PC-9 (cell line): ENCODE measurements around the gene BRIX1. TPM values are rescaled to one million over a fixed set of nuclear protein-coding genes. Genes with fewer than 3 reads are reported as not detected.

ENCODE experiments used
- BruUV-seq: library from RNA; stranded (reverse); fragments of 400-500 nt; replicated peaks from 2 replicates; lab custom pipeline; 2021; lab: Mats Ljungman, UMichigan
- CTCF ChIA-PET: fragments of 300-600 bp; sonication (Branson Sonifier 250); formaldehyde crosslinking; loops from one replicate; lab custom pipeline; 2022; ENCODE audit warnings: antibody characterized with exemption; lab: Charles Lee
- POLR2A ChIA-PET: fragments of 300-600 bp; sonication (Branson Sonifier 250); formaldehyde crosslinking; loops from one replicate; lab custom pipeline; 2022; ENCODE audit warnings: antibody characterized with exemption; ENCODE audit not compliant: unreplicated experiment; lab: Charles Lee
- DNase-seq, 2 experiments: peaks; one replicate each; pipeline versions ENCODE4 v3.0.0 to v3.0.0-alpha.2; 2015 to 2022; ENCODE audit warnings: mixed read lengths in 1 of 2
- H2AFZ ChIP-seq: fragments of 200-600 bp; sonication (generic); 2 replicates; pipeline ENCODE4 v1.8.1; 2017; ENCODE audit warnings: antibody characterized with exemption
- H3F3A ChIP-seq: fragments of 200-600 bp; sonication (generic); 2 replicates; pipeline ENCODE4 v1.8.1; 2017; ENCODE audit warnings: antibody characterized with exemption, mild to moderate bottlenecking, low read depth; ENCODE audit not compliant: insufficient read depth
- H3K27ac ChIP-seq: fragments of 200-600 bp; sonication (generic); 2 replicates; pipeline ENCODE4 v1.6.1; 2016; ENCODE audit warnings: mixed run types
- H3K27me3 ChIP-seq: fragments of 200-600 bp; sonication (generic); 2 replicates; pipeline ENCODE4 v1.6.1; 2016; ENCODE audit warnings: low read depth, mixed run types; ENCODE audit not compliant: insufficient read depth
- H3K36me3 ChIP-seq: fragments of 200-600 bp; sonication (generic); 2 replicates; pipeline ENCODE4 v1.6.1; 2016; ENCODE audit warnings: low read depth, mixed run types
- H3K4me1 ChIP-seq: fragments of 200-600 bp; sonication (generic); replicated peaks from 2 replicates; pipeline ENCODE4 v1.6.1; 2016; ENCODE audit warnings: mixed run types; ENCODE audit not compliant: insufficient read depth
- H3K4me2 ChIP-seq: fragments of 200-600 bp; sonication (generic); 2 replicates; pipeline ENCODE4 v1.6.1; 2017; ENCODE audit warnings: mixed run types
- H3K4me3 ChIP-seq: fragments of 200-600 bp; sonication (generic); 2 replicates; pipeline ENCODE4 v1.6.1; 2016; ENCODE audit warnings: mixed run types
- H3K79me2 ChIP-seq: fragments of 200-600 bp; sonication (generic); 2 replicates; pipeline ENCODE4 v1.6.1; 2017; ENCODE audit warnings: low read depth, mixed run types
- H3K9me2 ChIP-seq: fragments of 200-600 bp; sonication (generic); 2 replicates; pipeline ENCODE4 v1.8.1; 2017; ENCODE audit warnings: mild to moderate bottlenecking; ENCODE audit not compliant: insufficient read depth
- H3K9me3 ChIP-seq: fragments of 200-600 bp; sonication (generic); 2 replicates; pipeline ENCODE4 v1.8.1; 2016; ENCODE audit warnings: low read depth; ENCODE audit not compliant: insufficient read depth
- H4K20me1 ChIP-seq: fragments of 200-600 bp; sonication (generic); 2 replicates; pipeline ENCODE4 v1.8.1; 2017; ENCODE audit not compliant: insufficient read depth
- EZH2 ChIP-seq: fragments of 200-600 bp; sonication (generic); IDR thresholded peaks from 2 replicates; pipeline ENCODE4 v1.8.0; 2017; ENCODE audit warnings: antibody characterized with exemption, low read depth
- intact Hi-C: fragments of 100-400 bp; cut with micrococcal nuclease; formaldehyde crosslinking; loops from one replicate; pipeline ENCODE4 v1.10.0; 2022; ENCODE audit not compliant: unreplicated experiment
- total RNA-seq: library from RNA; stranded (reverse); gene quantifications from 2 replicates; pipeline ENCODE4 v1.2.3, GENCODE V29; 2021
- TF ChIP-seq, protein P1 (sequence below): fragments of 200-600 bp; sonication (generic); conservative IDR thresholded peaks from 2 replicates; pipeline ENCODE4 v1.6.1; 2017; ENCODE audit warnings: mixed run types, antibody characterized with exemption, mild to moderate bottlenecking, moderate library complexity

The BRIX1 gene
- total RNA-seq, 1 experiment from 2014 or later, result 73.4 TPM

- Histone ChIP-seq H4K20me1 (peaks cover 7% of the 10 kb centered on the region; the same call in 1 of the 2 replicates), H2AFZ (no peak overlapping the region), H3K4me1 (peaks cover 30% of the 10 kb centered on the region), H3K4me3 (peak overlapping the region; percentile 81; the same call in 1 of the 2 replicates), H3K27me3 (no peaks in the 10 kb centered on the region), H3K4me2 (peak overlapping the region; percentile 96), H3F3A (peaks cover 21% of the 10 kb centered on the region), H3K9me3 (no peaks in the 10 kb centered on the region), H3K9me2 (no peaks in the 10 kb centered on the region), H3K36me3 (peaks cover 38% of the 10 kb centered on the region), H3K79me2 (peaks cover 57% of the 10 kb centered on the region), H3K27ac (no peak overlapping the region)
- no TSS peak for BruUV-seq
- TF ChIP-seq, protein P1, sequence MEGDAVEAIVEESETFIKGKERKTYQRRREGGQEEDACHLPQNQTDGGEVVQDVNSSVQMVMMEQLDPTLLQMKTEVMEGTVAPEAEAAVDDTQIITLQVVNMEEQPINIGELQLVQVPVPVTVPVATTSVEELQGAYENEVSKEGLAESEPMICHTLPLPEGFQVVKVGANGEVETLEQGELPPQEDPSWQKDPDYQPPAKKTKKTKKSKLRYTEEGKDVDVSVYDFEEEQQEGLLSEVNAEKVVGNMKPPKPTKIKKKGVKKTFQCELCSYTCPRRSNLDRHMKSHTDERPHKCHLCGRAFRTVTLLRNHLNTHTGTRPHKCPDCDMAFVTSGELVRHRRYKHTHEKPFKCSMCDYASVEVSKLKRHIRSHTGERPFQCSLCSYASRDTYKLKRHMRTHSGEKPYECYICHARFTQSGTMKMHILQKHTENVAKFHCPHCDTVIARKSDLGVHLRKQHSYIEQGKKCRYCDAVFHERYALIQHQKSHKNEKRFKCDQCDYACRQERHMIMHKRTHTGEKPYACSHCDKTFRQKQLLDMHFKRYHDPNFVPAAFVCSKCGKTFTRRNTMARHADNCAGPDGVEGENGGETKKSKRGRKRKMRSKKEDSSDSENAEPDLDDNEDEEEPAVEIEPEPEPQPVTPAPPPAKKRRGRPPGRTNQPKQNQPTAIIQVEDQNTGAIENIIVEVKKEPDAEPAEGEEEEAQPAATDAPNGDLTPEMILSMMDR, result no peak
- TF ChIP-seq EZH2, result no peak
- intact Hi-C loops, result loop anchor here (10.0 kb wide), 1 partner anchor 1012 kb away; no protein-coding TSS in a partner anchor
- ChIA-PET CTCF (no interaction called here), POLR2A (no interaction called here)
- DNase-seq, result no peak
These were observed 2.4 kb upstream of the BRIX1 start for GRCh38 chr5:34913072-34913471.

DNA sequence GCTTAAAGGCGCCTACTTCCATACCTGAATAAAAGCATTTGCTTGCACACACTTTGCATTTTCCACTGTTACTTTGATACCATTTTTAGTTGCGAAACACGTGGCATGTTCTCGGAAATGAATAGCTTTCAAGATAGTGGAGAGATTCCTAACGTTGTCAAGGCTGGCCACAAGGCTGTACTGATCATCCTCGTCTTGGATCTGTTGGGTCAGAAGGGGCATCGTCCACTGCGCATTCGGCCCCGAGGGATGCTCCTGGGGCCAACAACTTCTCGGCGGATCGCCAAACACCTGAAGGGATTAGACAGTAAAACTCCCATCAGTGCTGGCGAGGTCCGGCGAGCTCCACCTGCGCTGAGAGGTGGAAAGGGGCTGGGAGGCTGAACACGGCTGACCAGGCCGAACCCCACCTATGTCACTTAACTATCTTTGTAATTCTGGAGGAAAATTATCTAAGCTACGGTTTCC lies 806 bp upstream of the BRIX1 start:
- TSS peak; percentile 46 for BruUV-seq
- Histone ChIP-seq H4K20me1 (peaks cover 11% of the 10 kb centered on the region; the same call in 1 of the 2 replicates), H3K4me3 (peak overlapping the region; percentile 81), H3K36me3 (peaks cover 31% of the 10 kb centered on the region), H3K27ac (peak overlapping the region; percentile 73), H3K79me2 (peaks cover 73% of the 10 kb centered on the region), H3F3A (peaks cover 28% of the 10 kb centered on the region), H3K9me3 (no peaks in the 10 kb centered on the region), H3K9me2 (no peaks in the 10 kb centered on the region), H3K4me2 (peak overlapping the region; percentile 96), H3K27me3 (no peaks in the 10 kb centered on the region), H2AFZ (peak overlapping the region; percentile 88), H3K4me1 (peaks cover 36% of the 10 kb centered on the region)
- DNase-seq, result peak in 1 of 2 experiments; percentile 50
- TF ChIP-seq, protein P1, result no peak
- no peak for TF ChIP-seq EZH2
- intact Hi-C loops, result loop anchor here (1.0 to 10.0 kb wide), 6 partner anchors 10 to 1474 kb away; partner anchors contain the start of genes DNAJC21 and TARS1
- ChIA-PET POLR2A (interaction anchor here (0.5 to 1.4 kb wide), 9 partner anchors 9 to 1474 kb away, joined by 3 to 87 read pairs (median 6); partner anchors contain the start of genes DNAJC21 and TARS1), CTCF (interaction anchor here (0.9 to 1.9 kb wide), 8 partner anchors 9 to 1012 kb away, joined by 3 to 13 read pairs (median 4); partner anchors contain the start of gene DNAJC21)

DNA sequence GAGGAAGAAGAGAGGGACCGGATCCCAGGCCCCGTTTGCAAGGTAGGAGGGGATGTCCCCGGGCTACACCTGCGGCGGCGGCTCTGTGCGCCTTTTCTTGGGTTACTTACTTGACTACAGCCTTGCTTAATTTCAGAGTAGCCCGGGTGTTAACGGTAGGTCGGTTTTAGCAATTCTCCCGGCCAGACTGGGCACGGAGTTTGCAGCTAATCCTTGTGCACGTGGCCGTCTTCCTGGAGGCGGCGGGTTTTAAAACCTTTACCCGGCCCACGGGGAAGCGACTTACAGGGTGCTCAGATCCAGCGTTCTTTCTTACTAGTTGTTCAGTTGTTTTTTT lies 313 bp downstream of the BRIX1 start:
- DNase-seq, result no peak
- ChIA-PET CTCF (interaction anchor here (1.4 to 1.9 kb wide), 7 partner anchors 8 to 441 kb away, joined by 3 to 13 read pairs (median 5); partner anchors contain the start of gene DNAJC21), POLR2A (interaction anchor here (0.5 to 1.4 kb wide), 7 partner anchors 8 to 1439 kb away, joined by 3 to 87 read pairs (median 6); partner anchors contain the start of gene DNAJC21)
- peak overlapping the region; percentile 73 for H3K27ac ChIP-seq
- no peaks in the 10 kb centered on the region for H3K27me3 ChIP-seq
- no peaks in the 10 kb centered on the region for H3K9me3 ChIP-seq
- H3K4me3 ChIP-seq, result peak overlapping the region; percentile 81
- peaks cover 46% of the 10 kb centered on the region for H3K4me1 ChIP-seq
- peak overlapping the region; percentile 88 for H2AFZ ChIP-seq
- peaks cover 36% of the 10 kb centered on the region for H3K36me3 ChIP-seq
- TSS peak; percentile 62 for BruUV-seq
- peaks cover 84% of the 10 kb centered on the region for H3K79me2 ChIP-seq
- TF ChIP-seq, protein P1, result no peak
- no peak for TF ChIP-seq EZH2
- H3K9me2 ChIP-seq, result no peaks in the 10 kb centered on the region
- intact Hi-C loops, result loop anchor here (1.0 to 10.0 kb wide), 6 partner anchors 8 to 1476 kb away; partner anchors contain the start of genes DNAJC21 and TARS1
- peaks cover 20% of the 10 kb centered on the region; the same call in 1 of the 2 replicates for H4K20me1 ChIP-seq
- peak overlapping the region; percentile 96 for H3K4me2 ChIP-seq
- H3F3A ChIP-seq, result peaks cover 39% of the 10 kb centered on the region
